ENCODE results near the gene ING3.

DNA sequence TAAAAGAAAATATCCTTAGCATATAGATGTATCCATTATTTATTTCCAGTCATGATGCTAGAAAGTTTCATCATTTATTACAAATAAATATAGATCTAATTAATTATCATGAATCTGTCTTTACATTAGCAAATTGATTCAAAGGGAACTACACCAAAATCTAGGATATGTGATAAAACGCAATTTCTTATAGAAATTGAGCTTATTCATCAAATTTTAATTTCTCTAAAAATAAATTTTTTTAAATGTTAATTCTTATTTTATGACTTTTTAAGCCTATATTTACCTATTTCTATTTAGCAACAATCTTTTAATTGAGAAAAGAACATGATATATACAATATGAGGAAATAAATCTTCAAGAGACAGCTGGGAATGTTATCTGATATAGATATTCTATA is 34.0 kb upstream of the ING3 start:
- TF ChIP-seq POLR2A (IDR thresholded peaks at IDR 0.05): no peak
- TF ChIP-seq, protein P1, sequence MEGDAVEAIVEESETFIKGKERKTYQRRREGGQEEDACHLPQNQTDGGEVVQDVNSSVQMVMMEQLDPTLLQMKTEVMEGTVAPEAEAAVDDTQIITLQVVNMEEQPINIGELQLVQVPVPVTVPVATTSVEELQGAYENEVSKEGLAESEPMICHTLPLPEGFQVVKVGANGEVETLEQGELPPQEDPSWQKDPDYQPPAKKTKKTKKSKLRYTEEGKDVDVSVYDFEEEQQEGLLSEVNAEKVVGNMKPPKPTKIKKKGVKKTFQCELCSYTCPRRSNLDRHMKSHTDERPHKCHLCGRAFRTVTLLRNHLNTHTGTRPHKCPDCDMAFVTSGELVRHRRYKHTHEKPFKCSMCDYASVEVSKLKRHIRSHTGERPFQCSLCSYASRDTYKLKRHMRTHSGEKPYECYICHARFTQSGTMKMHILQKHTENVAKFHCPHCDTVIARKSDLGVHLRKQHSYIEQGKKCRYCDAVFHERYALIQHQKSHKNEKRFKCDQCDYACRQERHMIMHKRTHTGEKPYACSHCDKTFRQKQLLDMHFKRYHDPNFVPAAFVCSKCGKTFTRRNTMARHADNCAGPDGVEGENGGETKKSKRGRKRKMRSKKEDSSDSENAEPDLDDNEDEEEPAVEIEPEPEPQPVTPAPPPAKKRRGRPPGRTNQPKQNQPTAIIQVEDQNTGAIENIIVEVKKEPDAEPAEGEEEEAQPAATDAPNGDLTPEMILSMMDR (IDR thresholded peaks at IDR 0.05): no peak

Measured in adrenal gland (tissue), 5 donors.